K562 (cell line): ENCODE measurements around the gene CFAP92. TPM values are rescaled to one million over a fixed set of nuclear protein-coding genes. Genes with fewer than 3 reads are reported as not detected.

Experiments
- BCOR ChIP-seq: fragments of 450-650 bp; IDR thresholded peaks from 2 replicates; pipeline ENCODE4 v1.6.1; 2016
- DPF2 ChIP-seq: fragments of 450-650 bp; IDR thresholded peaks from 2 replicates; pipeline ENCODE4 v1.6.1; 2016
- ELF1 ChIP-seq: fragments of 200-800 bp; sonication (Bioruptor generic); IDR thresholded peaks from 2 replicates; pipeline ENCODE4 v1.6.1; 2016; ENCODE audit warnings: missing genetic modification characterization, missing compliant biosample characterization
- ESRRA ChIP-seq: fragments of 450-650 bp; IDR thresholded peaks from 2 replicates; pipeline ENCODE4 v1.6.1; 2014; ENCODE audit warnings: low read depth, mild to moderate bottlenecking, moderate library complexity, borderline replicate concordance
- FOSL1 ChIP-seq: fragments of 200-800 bp; sonication (Bioruptor generic); conservative IDR thresholded peaks from 2 replicates; pipeline ENCODE4 v1.6.1; 2016; ENCODE audit warnings: missing genetic modification characterization, missing compliant biosample characterization
- FOXM1 ChIP-seq, 2 experiments: fragments of 450-650 bp in 1 of 2; sonication (generic) in 1 of 2; formaldehyde crosslinking in 1 of 2; IDR thresholded peaks; 2 replicates each; pipeline versions ENCODE4 v1.6.1 to v1.9.0; 2017 to 2022; ENCODE audit warnings: low read depth in 2 of 2, mild to moderate bottlenecking in 2 of 2, missing genetic modification reagents in 1 of 2, moderate library complexity in 1 of 2
- HDAC1 ChIP-seq, 2 experiments: fragments of 450-650 bp; IDR thresholded peaks; 2 replicates each; pipeline ENCODE4 v1.6.1; 2016 to 2017; ENCODE audit warnings: inconsistent platforms in 1 of 2, mild to moderate bottlenecking in 1 of 2, moderate library complexity in 1 of 2
- HDAC2 ChIP-seq: fragments of 450-650 bp; IDR thresholded peaks from 2 replicates; pipeline ENCODE4 v1.6.1; 2016; ENCODE audit warnings: mild to moderate bottlenecking
- MAZ ChIP-seq, 2 experiments: fragments of 450-650 bp in 1 of 2; sonication (generic) in 1 of 2; formaldehyde crosslinking; IDR thresholded peaks in 1 of 2; conservative IDR thresholded peaks in 1 of 2; 2 replicates each; pipeline versions ENCODE4 v1.4.0 to v1.5.0; 2020; ENCODE audit warnings: mild to moderate bottlenecking in 1 of 2, missing genetic modification reagents in 1 of 2
- NFE2 ChIP-seq: IDR thresholded peaks from 2 replicates; pipeline ENCODE4 v1.6.1; 2014; ENCODE audit warnings: antibody characterized with exemption, low read depth
- NFIX ChIP-seq: fragments of 250-450 bp; sonication (Bioruptor Pico); IDR thresholded peaks from 2 replicates; pipeline ENCODE4 v1.4.0; 2020; ENCODE audit warnings: low read depth, mild to moderate bottlenecking, moderate library complexity
- NR2C2 ChIP-seq, 2 experiments: fragments of 200-800 bp in 1 of 2; sonication (Bioruptor generic) in 1 of 2; sonication (generic) in 1 of 2; formaldehyde crosslinking in 1 of 2; IDR thresholded peaks; 2 replicates each; pipeline versions ENCODE4 v1.6.1 to v1.8.0; 2016 to 2022; ENCODE audit warnings: mild to moderate bottlenecking in 1 of 2, missing compliant biosample characterization in 1 of 2, missing genetic modification characterization in 1 of 2, missing genetic modification reagents in 1 of 2
- NR4A1 ChIP-seq, 2 experiments: fragments of 250-450 bp in 1 of 2; fragments of 450-650 bp in 1 of 2; sonication (Bioruptor Pico) in 1 of 2; IDR thresholded peaks; 2 replicates each; pipeline versions ENCODE4 v1.4.0 to v1.6.1; 2016 to 2020; ENCODE audit warnings: mild to moderate bottlenecking in 2 of 2, missing compliant biosample characterization in 1 of 2, missing genetic modification characterization in 1 of 2, moderate library complexity in 1 of 2
- SMARCE1 ChIP-seq: fragments of 450-650 bp; IDR thresholded peaks from 2 replicates; pipeline ENCODE4 v1.7.1; 2016; ENCODE audit warnings: mild to moderate bottlenecking
- STAT5A ChIP-seq: IDR thresholded peaks from 2 replicates; pipeline ENCODE4 v1.6.1; 2012; ENCODE audit warnings: low read length, inconsistent platforms, borderline replicate concordance
- ZBTB17 ChIP-seq: fragments of 450-650 bp; formaldehyde crosslinking; IDR thresholded peaks from 2 replicates; pipeline ENCODE4 v1.4.0; 2020; ENCODE audit warnings: mild to moderate bottlenecking
- ZKSCAN1 ChIP-seq: fragments of 150-350 bp; IDR thresholded peaks from 2 replicates; pipeline ENCODE4 v1.6.1; 2016; ENCODE audit warnings: low read depth, low read length
- ZNF124 ChIP-seq: sonication (generic); formaldehyde crosslinking; IDR thresholded peaks from 2 replicates; pipeline ENCODE4 v1.8.1; 2022; ENCODE audit warnings: missing genetic modification reagents
- ZNF699 ChIP-seq: fragments of 250-450 bp; sonication (Bioruptor Pico); IDR thresholded peaks from 2 replicates; pipeline ENCODE4 v1.8.0; 2021; ENCODE audit warnings: mild to moderate bottlenecking, moderate library complexity; ENCODE audit not compliant: insufficient replicate concordance
- ZZZ3 ChIP-seq: fragments of 450-650 bp; IDR thresholded peaks from 2 replicates; pipeline ENCODE4 v1.6.1; 2016; ENCODE audit warnings: antibody characterized with exemption, mild to moderate bottlenecking, moderate library complexity
- polyA plus RNA-seq, 8 experiments: library from polyadenylated mRNA; depleted of rRNA in 4 of 8; stranded (reverse) in 5 of 8; unstranded in 3 of 8; fragments of >200 nt; fragmentation: Nextera tagmentation in 2 of 8; fragmentation: Illumina TruSeq in 1 of 8; extraction: Ambion mirVana in 2 of 8; extraction: Trizol in 1 of 8; gene quantifications; 2 replicates each; pipeline versions ENCODE4 v1.2.1 to v1.2.3, GENCODE V29; 2011 to 2014; ENCODE audit warnings: inconsistent platforms in 1 of 8, missing spikeins in 1 of 8
- total RNA-seq, 7 experiments: library from RNA; depleted of rRNA in 6 of 7; stranded (reverse); fragments of >200 nt in 6 of 7; fragmentation: Illumina TruSeq in 2 of 7; extraction: Trizol in 2 of 7; gene quantifications; 2 replicates each; pipeline versions ENCODE4 v1.2.1 to v1.2.3, GENCODE V29; 2011 to 2021; ENCODE audit warnings: low replicate concordance in 1 of 7
- TF ChIP-seq, protein P1 (sequence below), 2 experiments: fragments of 450-650 bp; conservative IDR thresholded peaks; 2 replicates each; pipeline ENCODE4 v1.6.1; 2017; ENCODE audit warnings: mild to moderate bottlenecking in 2 of 2, moderate library complexity in 2 of 2
- TF ChIP-seq, protein P2 (sequence below): fragments of 450-650 bp; IDR thresholded peaks from 2 replicates; pipeline ENCODE4 v1.6.1; 2016; ENCODE audit warnings: mild to moderate bottlenecking

Gene CFAP92
- total and polyA plus RNA-seq, 9 of the 15 experiments (the other 6 are each of a cell fraction or from before 2014, with no cell fraction given): 0.06 to 0.62 (median 0.36) TPM

DNA sequence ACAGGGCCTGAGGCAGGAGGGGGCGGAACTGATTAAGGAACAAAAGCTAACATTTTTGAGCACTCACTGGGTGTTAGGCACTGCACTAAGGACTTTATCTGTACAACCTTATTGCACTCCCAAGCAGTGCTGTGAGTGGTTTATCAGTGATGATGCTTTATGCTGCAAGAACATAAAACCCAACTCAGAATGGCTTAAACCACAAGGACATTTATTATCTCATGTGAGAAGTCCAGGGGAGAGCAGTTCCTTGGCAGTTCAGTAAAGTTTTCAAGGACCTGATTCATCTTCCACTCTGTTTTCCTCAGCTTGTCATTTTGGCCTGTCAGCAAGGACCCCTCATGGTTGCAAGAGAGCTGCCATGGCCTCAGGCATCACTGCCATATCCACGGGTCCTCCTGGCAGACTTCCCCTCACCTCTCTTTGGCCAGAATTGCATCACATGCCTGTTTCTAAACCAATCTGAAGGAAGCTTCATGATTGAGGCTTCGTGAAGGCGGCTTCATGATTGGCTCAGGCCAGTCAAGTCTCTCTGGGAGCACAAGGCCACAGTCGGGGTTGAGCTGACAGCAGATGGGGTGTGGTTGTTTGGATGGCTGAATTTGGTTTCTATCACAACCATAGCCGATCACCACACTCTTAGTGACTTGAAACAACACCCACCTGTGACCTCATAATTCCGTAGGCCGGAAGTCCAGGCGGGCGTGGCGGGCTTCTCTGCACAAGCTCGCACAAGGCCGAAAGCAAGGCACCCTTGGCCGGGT, 23.0 kb upstream of the CFAP92 start (continued):
- TF ChIP-seq, protein P1, sequence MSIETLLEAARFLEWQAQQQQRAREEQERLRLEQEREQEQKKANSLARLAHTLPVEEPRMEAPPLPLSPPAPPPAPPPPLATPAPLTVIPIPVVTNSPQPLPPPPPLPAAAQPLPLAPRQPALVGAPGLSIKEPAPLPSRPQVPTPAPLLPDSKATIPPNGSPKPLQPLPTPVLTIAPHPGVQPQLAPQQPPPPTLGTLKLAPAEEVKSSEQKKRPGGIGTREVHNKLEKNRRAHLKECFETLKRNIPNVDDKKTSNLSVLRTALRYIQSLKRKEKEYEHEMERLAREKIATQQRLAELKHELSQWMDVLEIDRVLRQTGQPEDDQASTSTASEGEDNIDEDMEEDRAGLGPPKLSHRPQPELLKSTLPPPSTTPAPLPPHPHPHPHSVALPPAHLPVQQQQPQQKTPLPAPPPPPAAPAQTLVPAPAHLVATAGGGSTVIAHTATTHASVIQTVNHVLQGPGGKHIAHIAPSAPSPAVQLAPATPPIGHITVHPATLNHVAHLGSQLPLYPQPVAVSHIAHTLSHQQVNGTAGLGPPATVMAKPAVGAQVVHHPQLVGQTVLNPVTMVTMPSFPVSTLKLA (conservative IDR thresholded peaks at IDR 0.05): 0 out of 4 replicates have a peak, but pooled peaks of 1 of the 2 experiments have one; percentile 37
- no peak for TF ChIP-seq NR4A1 (CRISPR knock-in tag; IDR thresholded peaks at IDR 0.05)
- TF ChIP-seq NR4A1 (tag; IDR thresholded peaks at IDR 0.05): 0 out of 2 replicates have a peak, but pooled peaks have one; percentile 57
- TF ChIP-seq BCOR: peak; percentile 62; the same call in 1 of the 2 replicates
- 0 out of 4 replicates have a peak, but pooled peaks have one; percentile 33 to 39 for TF ChIP-seq MAZ (CRISPR knock-in tag; conservative IDR thresholded peaks at IDR 0.05 in 1 of 2, IDR thresholded peaks at IDR 0.05 in 1 of 2)
- TF ChIP-seq NR2C2 (CRISPR knock-in tag; IDR thresholded peaks at IDR 0.05): 0 out of 2 replicates have a peak, but pooled peaks have one; percentile 9
- no peak for TF ChIP-seq NR2C2 (tag; IDR thresholded peaks at IDR 0.05)
- peak; percentile 59; the same call in 1 of the 2 replicates for TF ChIP-seq ZKSCAN1
- TF ChIP-seq, protein P2, sequence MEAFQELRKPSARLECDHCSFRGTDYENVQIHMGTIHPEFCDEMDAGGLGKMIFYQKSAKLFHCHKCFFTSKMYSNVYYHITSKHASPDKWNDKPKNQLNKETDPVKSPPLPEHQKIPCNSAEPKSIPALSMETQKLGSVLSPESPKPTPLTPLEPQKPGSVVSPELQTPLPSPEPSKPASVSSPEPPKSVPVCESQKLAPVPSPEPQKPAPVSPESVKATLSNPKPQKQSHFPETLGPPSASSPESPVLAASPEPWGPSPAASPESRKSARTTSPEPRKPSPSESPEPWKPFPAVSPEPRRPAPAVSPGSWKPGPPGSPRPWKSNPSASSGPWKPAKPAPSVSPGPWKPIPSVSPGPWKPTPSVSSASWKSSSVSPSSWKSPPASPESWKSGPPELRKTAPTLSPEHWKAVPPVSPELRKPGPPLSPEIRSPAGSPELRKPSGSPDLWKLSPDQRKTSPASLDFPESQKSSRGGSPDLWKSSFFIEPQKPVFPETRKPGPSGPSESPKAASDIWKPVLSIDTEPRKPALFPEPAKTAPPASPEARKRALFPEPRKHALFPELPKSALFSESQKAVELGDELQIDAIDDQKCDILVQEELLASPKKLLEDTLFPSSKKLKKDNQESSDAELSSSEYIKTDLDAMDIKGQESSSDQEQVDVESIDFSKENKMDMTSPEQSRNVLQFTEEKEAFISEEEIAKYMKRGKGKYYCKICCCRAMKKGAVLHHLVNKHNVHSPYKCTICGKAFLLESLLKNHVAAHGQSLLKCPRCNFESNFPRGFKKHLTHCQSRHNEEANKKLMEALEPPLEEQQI: 0 out of 2 replicates have a peak, but pooled peaks have one; percentile 22
- no peak for TF ChIP-seq ZZZ3
- TF ChIP-seq FOSL1 (tag): 0 out of 2 replicates have a peak, but pooled peaks have one; percentile 22
- no peak for TF ChIP-seq ZNF699 (CRISPR knock-in tag)
- peak; percentile 87 for TF ChIP-seq DPF2
- peak; percentile 67 for TF ChIP-seq FOXM1 (IDR thresholded peaks at IDR 0.05; ENCODE audit: low read depth)
- TF ChIP-seq FOXM1 (CRISPR knock-in tag; IDR thresholded peaks at IDR 0.05; ENCODE audit: low read depth): no peak
- TF ChIP-seq HDAC2: peak; percentile 92
- peak; percentile 41; the same call in 1 of the 2 replicates for TF ChIP-seq ESRRA
- TF ChIP-seq ZNF124 (CRISPR knock-in tag): no peak
- TF ChIP-seq SMARCE1: peak; percentile 56
- TF ChIP-seq NFIX (CRISPR knock-in tag): no peak
- TF ChIP-seq ZBTB17 (CRISPR knock-in tag): no peak
- peak; percentile 8 to 92; a peak in 2 of 4 replicates for TF ChIP-seq HDAC1 (IDR thresholded peaks at IDR 0.05)
- peak; percentile 70 for TF ChIP-seq STAT5A
- TF ChIP-seq NFE2: 0 out of 2 replicates have a peak, but pooled peaks have one; percentile 6
- TF ChIP-seq ELF1: peak; percentile 31; the same call in 1 of the 2 replicates
